B cell (primary cell): Measurements from ENCODE around the gene DGKB. TPM values are rescaled to one million over a fixed set of nuclear protein-coding genes. Genes with fewer than 3 reads are reported as not detected.

Experiments
- ATAC-seq: fragments of 200-7000 bp; cut with Tn5 transposase; one replicate; pipeline ENCODE4 v1.10.0; 2021; ENCODE audit warnings: low read depth, mild to moderate bottlenecking, moderate number of reproducible peaks, moderate library complexity
- CTCF ChIA-PET: fragments of 350-600 bp; sonication (Branson Sonifier 250); formaldehyde crosslinking; loops from one replicate; lab custom pipeline; 2021; ENCODE audit warnings: antibody characterized with exemption, inconsistent platforms; lab: Charles Lee
- POLR2A ChIA-PET: fragments of 350-600 bp; sonication (Branson Sonifier 250); formaldehyde crosslinking; loops from one replicate; lab custom pipeline; 2021; ENCODE audit warnings: antibody characterized with exemption; lab: Charles Lee
- DNase-seq: peaks from one replicate; pipeline ENCODE4 v3.0.0; 2013
- H2AFZ ChIP-seq: 2 replicates; pipeline ENCODE4 v1.6.1; 2012; ENCODE audit warnings: mild to moderate bottlenecking, low read depth, low read length; ENCODE audit not compliant: insufficient read depth, poor library complexity, severe bottlenecking
- H3K27ac ChIP-seq, 2 donors: 1 replicate in 1 of 2; 2 replicates in 1 of 2; pipeline ENCODE4 v1.5.1; 2012 to 2013; ENCODE audit warnings: low read length in 2 of 2, mild to moderate bottlenecking in 2 of 2, moderate library complexity in 1 of 2
- H3K27me3 ChIP-seq, 4 experiments: fragments of 200-600 bp in 1 of 4; sonication (generic) in 1 of 4; replicated peaks in 1 of 4; 1 replicate in 2 of 4; 2 replicates in 2 of 4; pipeline versions ENCODE4 v1.6.1 to v1.7.0; 2013 to 2016; ENCODE audit warnings: low read length in 3 of 4, mild to moderate bottlenecking in 2 of 4, mixed read lengths in 1 of 4, moderate library complexity in 1 of 4; ENCODE audit not compliant: insufficient read depth in 4 of 4, control insufficient read depth in 3 of 4; ENCODE audit errors: control extremely low read depth in 1 of 4
- H3K36me3 ChIP-seq, 2 experiments: replicated peaks in 1 of 2; 1 replicate in 1 of 2; 2 replicates in 1 of 2; pipeline versions ENCODE4 v1.6.1 to v1.7.1; 2013; ENCODE audit warnings: low read length in 1 of 2; ENCODE audit not compliant: insufficient read depth in 2 of 2, control insufficient read depth in 1 of 2; ENCODE audit errors: control extremely low read depth in 1 of 2, extremely low read depth in 1 of 2
- H3K4me1 ChIP-seq, 2 donors: fragments of 200-600 bp in 1 of 2; sonication (generic) in 1 of 2; 1 replicate in 1 of 2; 2 replicates in 1 of 2; pipeline versions ENCODE4 v1.5.1 to v1.6.1; 2013 to 2017; ENCODE audit warnings: low read length in 2 of 2; ENCODE audit not compliant: control insufficient read depth in 2 of 2, insufficient read depth in 2 of 2
- H3K4me2 ChIP-seq: replicated peaks from 2 replicates; pipeline ENCODE3; 2012; ENCODE audit warnings: mild to moderate bottlenecking, low read depth, low read length; ENCODE audit not compliant: poor library complexity, severe bottlenecking
- H3K4me3 ChIP-seq, 5 experiments: fragments of 200-600 bp in 1 of 5; sonication (generic) in 1 of 5; 1 replicate in 3 of 5; 2 replicates in 2 of 5; pipeline versions ENCODE4 v1.5.1 to v1.7.0; 2011 to 2016; ENCODE audit warnings: low read length in 4 of 5, mild to moderate bottlenecking in 4 of 5, low read depth in 2 of 5, control low read depth in 1 of 5, moderate library complexity in 1 of 5; ENCODE audit not compliant: insufficient read depth in 1 of 5; ENCODE audit errors: control extremely low read depth in 1 of 5, extremely low read depth in 1 of 5
- H3K79me2 ChIP-seq: fragments of 200-600 bp; sonication (generic); one replicate; pipeline ENCODE4 v1.6.0; 2016; ENCODE audit warnings: low read length; ENCODE audit not compliant: control insufficient read depth, insufficient read depth
- H3K9ac ChIP-seq: fragments of 200-600 bp; sonication (generic); 2 replicates; pipeline ENCODE4 v1.6.1; 2017; ENCODE audit warnings: mild to moderate bottlenecking, low read length, moderate library complexity
- H3K9me3 ChIP-seq, 3 donors: one replicate each; pipeline versions ENCODE4 v1.6.1 to v1.7.1; 2013; ENCODE audit warnings: low read length in 2 of 3; ENCODE audit not compliant: control insufficient read depth in 2 of 3, insufficient read depth in 1 of 3; ENCODE audit errors: control extremely low read depth in 1 of 3
- H4K20me1 ChIP-seq: 2 replicates; pipeline ENCODE4 v1.6.0; 2012; ENCODE audit warnings: mild to moderate bottlenecking, low read length; ENCODE audit not compliant: insufficient read depth, control insufficient read depth, poor library complexity, severe bottlenecking
- H3K27ac Mint-ChIP-seq: one replicate; pipeline ENCODE4 v1.8.0; 2021; ENCODE audit warnings: mixed read lengths
- H3K27me3 Mint-ChIP-seq: one replicate; pipeline ENCODE4 v1.8.0; 2021; ENCODE audit warnings: mixed read lengths
- H3K4me1 Mint-ChIP-seq: one replicate; pipeline ENCODE4 v1.8.0; 2021; ENCODE audit warnings: mixed read lengths
- H3K4me3 Mint-ChIP-seq: one replicate; pipeline ENCODE4 v1.8.0; 2021; ENCODE audit warnings: mixed read lengths
- H3K9me3 Mint-ChIP-seq: one replicate; pipeline ENCODE4 v1.8.0; 2022; ENCODE audit warnings: mixed read lengths; ENCODE audit not compliant: insufficient read depth
- EZH2 ChIP-seq: IDR thresholded peaks from 2 replicates; pipeline ENCODE4 v1.6.1; 2012; ENCODE audit warnings: borderline replicate concordance, low read depth, mild to moderate bottlenecking, moderate library complexity, low read length; ENCODE audit not compliant: insufficient read depth, poor library complexity, severe bottlenecking
- WGBS: methylation state at CpG from one replicate; pipeline ENCODE4 v1.1.5; 2013; ENCODE audit warnings: missing lambda C conversion rate; ENCODE audit not compliant: insufficient coverage; 5-methylcytosine and 5-hydroxymethylcytosine counted together
- intact Hi-C: fragments of 100-400 bp; cut with micrococcal nuclease; formaldehyde crosslinking; loops from one replicate; pipeline ENCODE4 v1.10.0; 2022
- polyA plus RNA-seq: library from polyadenylated mRNA; depleted of rRNA; stranded (reverse); fragments of >200 nt; gene quantifications from 2 replicates; pipeline ENCODE4 v1.2.3, GENCODE V29; 2012
- total RNA-seq, 2 donors: library from RNA; stranded (reverse); fragments of 120-200 nt in 1 of 2; gene quantifications; 1 replicate in 1 of 2; 2 replicates in 1 of 2; pipeline versions ENCODE4 v1.2.3 to v1.2.4, GENCODE V29; 2013 to 2022
- TF ChIP-seq, protein P1 (sequence below): fragments of 200-600 bp; IDR thresholded peaks from one replicate; pipeline ENCODE4 v1.8.0; 2022; ENCODE audit warnings: antibody characterized with exemption, mild to moderate bottlenecking

Gene DGKB
- total and polyA plus RNA-seq, 2 donors (not counting 1 experiment from before 2014, with no cell fraction given): not detected

DNA sequence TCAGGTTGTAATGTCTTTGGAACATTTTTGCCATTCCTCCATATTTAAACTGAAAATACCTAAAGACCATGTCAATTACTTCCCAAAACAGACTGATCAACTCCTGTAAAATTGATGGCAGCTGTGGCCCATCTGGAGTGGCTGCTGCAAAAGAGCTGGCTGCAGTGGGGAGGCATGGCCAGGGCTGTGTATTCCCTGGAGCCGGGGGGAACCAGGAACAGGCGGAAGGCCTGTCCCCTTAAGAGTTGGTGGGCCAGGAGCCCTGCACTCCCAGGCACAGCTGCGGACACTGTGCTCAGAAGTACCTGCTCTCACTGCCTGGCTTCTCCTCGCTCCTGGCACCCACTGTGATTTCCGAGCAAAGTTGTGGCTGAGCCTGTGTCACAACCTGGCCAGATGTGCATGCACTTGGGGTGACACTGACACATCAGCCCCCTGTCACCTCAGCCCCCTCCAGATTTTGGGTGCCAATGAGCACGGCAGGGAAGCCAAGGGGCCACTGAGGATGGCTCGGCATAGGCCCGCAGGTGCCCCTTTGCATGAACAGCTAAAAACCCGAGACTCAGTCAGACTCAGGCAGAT lies 116.1 kb downstream of the DGKB start:
- ATAC-seq: no peak

DNA sequence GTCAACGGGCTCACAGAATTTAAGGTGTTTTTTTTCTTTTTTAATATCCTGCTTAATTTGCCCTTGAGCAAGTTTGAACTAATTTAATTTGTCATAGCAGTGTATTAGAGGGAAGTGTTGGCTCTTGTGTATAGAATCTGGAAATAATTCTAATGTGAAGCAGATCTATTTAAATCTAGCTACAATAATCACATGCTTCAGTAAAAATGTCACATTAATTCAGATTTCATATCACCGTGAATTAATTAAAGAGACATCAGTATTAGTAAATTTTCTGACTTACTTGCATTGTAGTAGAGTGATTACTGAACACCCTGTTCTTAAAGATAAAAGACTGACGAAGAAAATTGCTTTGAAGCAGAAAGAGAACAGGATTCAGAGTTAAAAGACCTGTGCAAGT lies 124.7 kb downstream of the DGKB start:
- WGBS: no CpG with 5 or more reads among the region's 3 CpGs
- POLR2A ChIA-PET: no interaction called here
- intact Hi-C loops: no loop called here

More for the DNA sequence above, 116.1 kb downstream of the DGKB start:
- Histone ChIP-seq H3K4me2 (no peak overlapping the region), H3K79me2 (no peaks in the 10 kb centered on the region), H3K9ac (no peak overlapping the region), H2AFZ (no peak overlapping the region), H3K4me3 (no peak overlapping the region), H3K27me3 (no peaks in the 10 kb centered on the region), H3K36me3 (no peaks in the 10 kb centered on the region), H3K9me3 (peaks cover 0 to 7% (median 0%) of the 10 kb centered on the region in 3 donors), H3K27ac (no peak overlapping the region), H4K20me1 (no peaks in the 10 kb centered on the region), H3K4me1 (no peaks in the 10 kb centered on the region)
- Mint-ChIP-seq H3K27ac (no peak overlapping the region), H3K4me1 (no peaks in the 10 kb centered on the region), H3K9me3 (no peaks in the 10 kb centered on the region), H3K4me3 (no peak overlapping the region), H3K27me3 (no peaks in the 10 kb centered on the region)
- DNase-seq: no peak
- POLR2A ChIA-PET: no interaction called here
- TF ChIP-seq, protein P1, sequence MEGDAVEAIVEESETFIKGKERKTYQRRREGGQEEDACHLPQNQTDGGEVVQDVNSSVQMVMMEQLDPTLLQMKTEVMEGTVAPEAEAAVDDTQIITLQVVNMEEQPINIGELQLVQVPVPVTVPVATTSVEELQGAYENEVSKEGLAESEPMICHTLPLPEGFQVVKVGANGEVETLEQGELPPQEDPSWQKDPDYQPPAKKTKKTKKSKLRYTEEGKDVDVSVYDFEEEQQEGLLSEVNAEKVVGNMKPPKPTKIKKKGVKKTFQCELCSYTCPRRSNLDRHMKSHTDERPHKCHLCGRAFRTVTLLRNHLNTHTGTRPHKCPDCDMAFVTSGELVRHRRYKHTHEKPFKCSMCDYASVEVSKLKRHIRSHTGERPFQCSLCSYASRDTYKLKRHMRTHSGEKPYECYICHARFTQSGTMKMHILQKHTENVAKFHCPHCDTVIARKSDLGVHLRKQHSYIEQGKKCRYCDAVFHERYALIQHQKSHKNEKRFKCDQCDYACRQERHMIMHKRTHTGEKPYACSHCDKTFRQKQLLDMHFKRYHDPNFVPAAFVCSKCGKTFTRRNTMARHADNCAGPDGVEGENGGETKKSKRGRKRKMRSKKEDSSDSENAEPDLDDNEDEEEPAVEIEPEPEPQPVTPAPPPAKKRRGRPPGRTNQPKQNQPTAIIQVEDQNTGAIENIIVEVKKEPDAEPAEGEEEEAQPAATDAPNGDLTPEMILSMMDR: no peak
- intact Hi-C loops: no loop called here
- CTCF ChIA-PET: no interaction called here
- WGBS: 88% methylated on average over 9 of the region's 9 CpGs

More for the DNA sequence above, 124.7 kb downstream of the DGKB start:
- Histone ChIP-seq H3K36me3 (no peaks in the 10 kb centered on the region), H2AFZ (no peak overlapping the region), H3K4me2 (no peak overlapping the region), H3K9ac (no peak overlapping the region), H3K79me2 (no peaks in the 10 kb centered on the region), H3K4me3 (no peak overlapping the region), H3K27me3 (no peaks in the 10 kb centered on the region), H3K27ac (no peak overlapping the region), H3K9me3 (peaks cover 0 to 8% (median 3%) of the 10 kb centered on the region in 3 donors), H3K4me1 (no peaks in the 10 kb centered on the region), H4K20me1 (no peaks in the 10 kb centered on the region)
- DNase-seq (no peak), ATAC-seq (no peak)
- Mint-ChIP-seq H3K27ac (no peak overlapping the region), H3K4me3 (no peak overlapping the region), H3K27me3 (no peaks in the 10 kb centered on the region), H3K4me1 (no peaks in the 10 kb centered on the region), H3K9me3 (peaks cover 11% of the 10 kb centered on the region)
- CTCF ChIA-PET: no interaction called here
- TF ChIP-seq, protein P1: no peak
- no peak for TF ChIP-seq EZH2
